ENCODE results near the gene KRTAP10-3. TPM values are rescaled to one million over a fixed set of nuclear protein-coding genes. Genes with fewer than 3 reads are reported as not detected.

Gene KRTAP10-3
- total RNA-seq, 1 donor from 2014 or later = not detected

DNA sequence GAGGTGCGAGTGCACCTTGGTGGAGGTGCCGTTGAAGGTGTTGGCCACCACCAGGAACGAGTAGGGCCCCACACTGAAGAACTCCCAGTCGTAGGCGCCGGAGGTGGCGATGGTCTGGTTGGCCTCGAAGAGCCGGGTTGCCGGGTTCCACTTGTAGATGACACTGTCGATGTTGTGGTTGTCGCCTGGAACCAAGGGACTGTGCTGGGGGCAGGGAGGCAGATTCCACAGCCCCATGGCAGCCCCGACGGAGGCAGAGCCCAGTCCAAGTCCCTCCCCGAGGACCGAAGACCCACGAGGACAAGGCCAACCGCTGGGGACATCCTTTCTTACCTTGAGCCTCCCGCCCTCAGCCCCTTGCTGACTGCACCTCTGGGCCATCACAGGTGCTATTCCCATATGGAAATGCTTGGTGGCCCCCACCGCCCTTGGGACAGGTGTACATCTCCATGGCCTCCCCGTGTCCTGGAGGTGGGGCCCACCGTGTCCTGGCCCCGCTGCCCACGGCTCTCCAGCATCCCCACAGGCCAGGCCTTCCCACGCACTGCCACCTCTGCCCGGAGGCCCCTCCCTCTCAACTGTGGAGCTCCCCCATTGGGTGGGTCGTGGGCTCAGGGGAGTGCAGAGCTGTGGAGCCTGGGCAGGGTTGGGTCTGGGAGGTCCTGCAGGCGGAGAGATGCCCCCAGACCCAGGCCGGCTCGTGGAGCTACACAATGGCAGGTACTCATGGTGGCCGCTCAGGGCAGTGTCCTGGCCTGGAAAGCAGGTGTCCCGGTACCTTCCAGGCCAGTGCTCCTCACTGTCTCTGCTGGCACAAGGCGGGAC lies 36.5 kb downstream of the KRTAP10-3 start:
- Histone ChIP-seq H3K4me2 (ENCODE audit: low read length) (no peak overlapping the region), H3K9me3 (ENCODE audit: insufficient read depth, low read depth, low read length) (peaks cover 28% of the 10 kb centered on the region), H3K27me3 (ENCODE audit: insufficient read depth, low read length) (no peaks in the 10 kb centered on the region), H4K20me1 (ENCODE audit: insufficient read depth, low read length) (no peaks in the 10 kb centered on the region), H3K9ac (ENCODE audit: low read length) (no peak overlapping the region), H3K79me2 (ENCODE audit: insufficient read depth, low read length) (no peaks in the 10 kb centered on the region), H3K27ac (ENCODE audit: low read depth, low read length) (no peak overlapping the region), H2AFZ (ENCODE audit: low read depth, low read length) (no peak overlapping the region), H3K36me3 (ENCODE audit: insufficient read depth, low read length) (no peaks in the 10 kb centered on the region), H3K4me3 (ENCODE audit: insufficient read depth, low read depth, low read length) (no peak overlapping the region), H3K4me1 (ENCODE audit: insufficient read depth, low read length) (no peaks in the 10 kb centered on the region)
- TF ChIP-seq EZH2 (IDR thresholded peaks at IDR 0.05; ENCODE audit: insufficient read depth, low read length) = no peak
- TF ChIP-seq, protein P1, sequence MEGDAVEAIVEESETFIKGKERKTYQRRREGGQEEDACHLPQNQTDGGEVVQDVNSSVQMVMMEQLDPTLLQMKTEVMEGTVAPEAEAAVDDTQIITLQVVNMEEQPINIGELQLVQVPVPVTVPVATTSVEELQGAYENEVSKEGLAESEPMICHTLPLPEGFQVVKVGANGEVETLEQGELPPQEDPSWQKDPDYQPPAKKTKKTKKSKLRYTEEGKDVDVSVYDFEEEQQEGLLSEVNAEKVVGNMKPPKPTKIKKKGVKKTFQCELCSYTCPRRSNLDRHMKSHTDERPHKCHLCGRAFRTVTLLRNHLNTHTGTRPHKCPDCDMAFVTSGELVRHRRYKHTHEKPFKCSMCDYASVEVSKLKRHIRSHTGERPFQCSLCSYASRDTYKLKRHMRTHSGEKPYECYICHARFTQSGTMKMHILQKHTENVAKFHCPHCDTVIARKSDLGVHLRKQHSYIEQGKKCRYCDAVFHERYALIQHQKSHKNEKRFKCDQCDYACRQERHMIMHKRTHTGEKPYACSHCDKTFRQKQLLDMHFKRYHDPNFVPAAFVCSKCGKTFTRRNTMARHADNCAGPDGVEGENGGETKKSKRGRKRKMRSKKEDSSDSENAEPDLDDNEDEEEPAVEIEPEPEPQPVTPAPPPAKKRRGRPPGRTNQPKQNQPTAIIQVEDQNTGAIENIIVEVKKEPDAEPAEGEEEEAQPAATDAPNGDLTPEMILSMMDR (IDR thresholded peaks at IDR 0.05; ENCODE audit: insufficient read depth, low read depth, low read length) = no peak
- Mint-ChIP-seq H3K4me1 (ENCODE audit: low read depth, unreplicated experiment) (peaks cover 4% of the 10 kb centered on the region), H3K27ac (ENCODE audit: unreplicated experiment) (no peak overlapping the region), H3K27me3 (ENCODE audit: low read depth, unreplicated experiment) (peaks cover 36% of the 10 kb centered on the region), H3K36me3 (ENCODE audit: low read depth, unreplicated experiment) (peaks cover 4% of the 10 kb centered on the region), H3K9me3 (ENCODE audit: unreplicated experiment) (peaks cover 22% of the 10 kb centered on the region), H3K4me3 (ENCODE audit: unreplicated experiment) (no peak overlapping the region)
- no peak for FAIRE-seq
- DNase-seq (ENCODE audit: low read depth) = no peak

DNA sequence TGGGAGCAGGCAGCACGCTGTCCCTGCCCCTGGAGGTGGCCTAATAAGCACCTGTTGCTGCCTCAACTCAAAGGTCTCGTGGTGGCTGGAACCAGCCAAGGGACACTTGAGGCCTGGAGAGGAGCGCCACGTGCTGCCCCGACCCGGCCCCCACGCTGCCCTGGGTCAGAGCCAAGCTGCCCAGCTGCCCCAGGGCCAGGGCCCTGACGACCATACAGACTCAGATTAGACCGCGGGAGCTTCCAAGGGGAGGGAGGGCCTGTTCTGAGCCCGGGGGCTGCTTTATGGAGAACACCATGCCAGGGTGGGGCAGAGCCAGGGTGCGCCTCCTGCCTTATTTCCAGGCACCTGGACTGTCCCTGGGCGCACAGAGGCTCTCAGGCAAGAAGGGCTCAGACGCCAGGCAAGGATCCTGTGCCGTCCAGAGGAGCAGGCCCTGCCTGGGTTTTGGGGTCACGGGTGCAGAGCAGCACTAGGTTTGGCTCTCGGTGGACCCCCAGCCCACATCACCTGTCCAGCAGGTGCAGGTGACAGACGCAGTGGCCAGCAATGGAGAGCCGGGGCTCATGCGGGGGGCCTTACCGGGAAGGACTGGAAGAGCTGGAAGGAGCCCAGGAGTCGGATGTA lies 37.2 kb downstream of the KRTAP10-3 start:
- peaks cover 24% of the 10 kb centered on the region for H3K9me3 Mint-ChIP-seq (ENCODE audit: unreplicated experiment)
- Histone ChIP-seq H3K4me3 (ENCODE audit: insufficient read depth, low read depth, low read length) (no peak overlapping the region), H3K27ac (ENCODE audit: low read depth, low read length) (no peak overlapping the region), H4K20me1 (ENCODE audit: insufficient read depth, low read length) (no peaks in the 10 kb centered on the region), H3K9ac (ENCODE audit: low read length) (no peak overlapping the region), H2AFZ (ENCODE audit: low read depth, low read length) (no peak overlapping the region), H3K4me1 (ENCODE audit: insufficient read depth, low read length) (no peaks in the 10 kb centered on the region), H3K36me3 (ENCODE audit: insufficient read depth, low read length) (no peaks in the 10 kb centered on the region), H3K9me3 (ENCODE audit: insufficient read depth, low read depth, low read length) (peaks cover 25% of the 10 kb centered on the region), H3K79me2 (ENCODE audit: insufficient read depth, low read length) (no peaks in the 10 kb centered on the region), H3K4me2 (ENCODE audit: low read length) (no peak overlapping the region), H3K27me3 (ENCODE audit: insufficient read depth, low read length) (no peaks in the 10 kb centered on the region)
- H3K27ac Mint-ChIP-seq (ENCODE audit: unreplicated experiment) = peak overlapping the region; percentile 37
- DNase-seq (ENCODE audit: low read depth) (no peak), FAIRE-seq (no peak)
- peaks cover 36% of the 10 kb centered on the region for H3K27me3 Mint-ChIP-seq (ENCODE audit: low read depth, unreplicated experiment)
- peaks cover 4% of the 10 kb centered on the region for H3K4me1 Mint-ChIP-seq (ENCODE audit: low read depth, unreplicated experiment)
- H3K36me3 Mint-ChIP-seq (ENCODE audit: low read depth, unreplicated experiment) = peaks cover 4% of the 10 kb centered on the region
- no peak overlapping the region for H3K4me3 Mint-ChIP-seq (ENCODE audit: unreplicated experiment)
- TF ChIP-seq, protein P1 (IDR thresholded peaks at IDR 0.05; ENCODE audit: insufficient read depth, low read depth, low read length) = no peak
- TF ChIP-seq EZH2 (IDR thresholded peaks at IDR 0.05; ENCODE audit: insufficient read depth, low read length) = no peak

Data from astrocyte (in vitro differentiated cells and primary cell).